ENCODE results near the gene PCLO. TPM values are rescaled to one million over a fixed set of nuclear protein-coding genes. Genes with fewer than 3 reads are reported as not detected.
A peak's percentile ranks its signal among the peaks of the same experiment; 100 is the strongest.

The PCLO gene
- total and polyA plus RNA-seq, 2 experiments from 2014 or later, result 0.77 to 1.1 TPM

GRCh38 chr7:83020161-83020560 is 142.5 kb downstream of the PCLO start:
- H3K36me3 ChIP-seq, result no peaks in the 10 kb centered on the region
- H3K4me1 ChIP-seq (ENCODE audit: low read depth), result no peaks in the 10 kb centered on the region
- H3K9me3 ChIP-seq (ENCODE audit: low read depth), result no peaks in the 10 kb centered on the region
- no peak overlapping the region for H3K4me3 ChIP-seq
- no peak for DNase-seq (ENCODE audit: low read depth in 1 of 2, low spot score in 1 of 2)
- no peak for TF ChIP-seq CTCF (IDR thresholded peaks at IDR 0.05; ENCODE audit: low read depth, low read length)
- no peaks in the 10 kb centered on the region for H3K27me3 ChIP-seq
- H3K27ac ChIP-seq, result no peak overlapping the region

- H3K4me1 ChIP-seq (ENCODE audit: low read depth), result no peaks in the 10 kb centered on the region
- H3K4me3 ChIP-seq, result no peak overlapping the region
- H3K27me3 ChIP-seq, result no peaks in the 10 kb centered on the region
- H3K36me3 ChIP-seq, result no peaks in the 10 kb centered on the region
- H3K9me3 ChIP-seq (ENCODE audit: low read depth), result no peaks in the 10 kb centered on the region
- no peak for DNase-seq (ENCODE audit: low read depth in 1 of 2, low spot score in 1 of 2)
- H3K27ac ChIP-seq, result no peak overlapping the region
- TF ChIP-seq CTCF (IDR thresholded peaks at IDR 0.05; ENCODE audit: low read depth, low read length), result no peak
These were observed 146.8 kb downstream of the PCLO start for GRCh38 chr7:83015916-83016315.

- no peak for TF ChIP-seq CTCF (IDR thresholded peaks at IDR 0.05; ENCODE audit: low read depth, low read length)
- H3K36me3 ChIP-seq, result no peaks in the 10 kb centered on the region
These were observed 148.1 kb downstream of the PCLO start for GRCh38 chr7:83014546-83014945.

GRCh38 chr7:83011954-83012353 is 150.7 kb downstream of the PCLO start:
- Histone ChIP-seq H3K4me1 (ENCODE audit: low read depth) (peaks cover 8% of the 10 kb centered on the region), H3K36me3 (no peaks in the 10 kb centered on the region), H3K27me3 (no peaks in the 10 kb centered on the region), H3K9me3 (ENCODE audit: low read depth) (no peaks in the 10 kb centered on the region), H3K27ac (no peak overlapping the region), H3K4me3 (no peak overlapping the region)
- no peak for DNase-seq (ENCODE audit: low read depth in 1 of 2, low spot score in 1 of 2)
- no peak for TF ChIP-seq CTCF (IDR thresholded peaks at IDR 0.05; ENCODE audit: low read depth, low read length)

More at GRCh38 chr7:83014546-83014945, 148.1 kb downstream of the PCLO start:
- Histone ChIP-seq H3K9me3 (ENCODE audit: low read depth) (no peaks in the 10 kb centered on the region), H3K4me1 (ENCODE audit: low read depth) (no peaks in the 10 kb centered on the region), H3K27ac (no peak overlapping the region), H3K4me3 (no peak overlapping the region), H3K27me3 (no peaks in the 10 kb centered on the region)
- DNase-seq (ENCODE audit: low read depth in 1 of 2, low spot score in 1 of 2), result no peak

- Histone ChIP-seq H3K27me3 (no peaks in the 10 kb centered on the region), H3K27ac (no peak overlapping the region), H3K4me1 (ENCODE audit: low read depth) (peaks cover 8% of the 10 kb centered on the region), H3K4me3 (no peak overlapping the region), H3K9me3 (ENCODE audit: low read depth) (no peaks in the 10 kb centered on the region), H3K36me3 (no peaks in the 10 kb centered on the region)
- peak; percentile 10 to 17 for DNase-seq (ENCODE audit: low read depth in 1 of 2, low spot score in 1 of 2)
- peak; percentile 7 for TF ChIP-seq CTCF (IDR thresholded peaks at IDR 0.05; ENCODE audit: low read depth, low read length)
These were observed 157.3 kb downstream of the PCLO start for GRCh38 chr7:83005410-83005809.
